OCI-LY7 (cell line): ENCODE results near the gene CACNA1D. TPM values are rescaled to one million over a fixed set of nuclear protein-coding genes. Genes with fewer than 3 reads are reported as not detected.

Source experiments
- BruUV-seq: library from RNA; stranded (reverse); fragments of 400-500 nt; replicated peaks from 2 replicates; lab custom pipeline; 2021; lab: Mats Ljungman, UMichigan
- CTCF ChIA-PET: fragments of 300-600 bp; sonication (Branson Sonifier 250); formaldehyde crosslinking; loops from one replicate; lab custom pipeline; 2022; ENCODE audit warnings: antibody characterized with exemption; ENCODE audit not compliant: unreplicated experiment; lab: Charles Lee
- POLR2A ChIA-PET: fragments of 300-600 bp; sonication (Branson Sonifier 250); formaldehyde crosslinking; loops from one replicate; lab custom pipeline; 2022; ENCODE audit warnings: antibody characterized with exemption; lab: Charles Lee
- DNase-seq: peaks from one replicate; pipeline ENCODE4 v3.0.0-alpha.2; 2015; ENCODE audit warnings: low spot score
- H2AFZ ChIP-seq: fragments of 200-600 bp; sonication (generic), shearing (Covaris generic); 2 replicates; pipeline ENCODE4 v1.6.1; 2014; ENCODE audit warnings: mild to moderate bottlenecking, antibody characterized with exemption, low read length, moderate library complexity
- H3K27ac ChIP-seq: fragments of 200-600 bp; sonication (generic); 2 replicates; pipeline ENCODE4 v1.5.1; 2014; ENCODE audit warnings: mixed run types, low read depth, mild to moderate bottlenecking, moderate library complexity, low read length, inconsistent platforms; ENCODE audit not compliant: poor library complexity, severe bottlenecking
- H3K36me3 ChIP-seq: fragments of 200-600 bp; sonication (generic); 2 replicates; pipeline ENCODE4 v1.6.1; 2014; ENCODE audit warnings: mild to moderate bottlenecking, antibody characterized with exemption, low read length, moderate library complexity, mixed read lengths; ENCODE audit not compliant: insufficient read depth
- H3K4me1 ChIP-seq: fragments of 200-600 bp; sonication (generic); 2 replicates; pipeline ENCODE4 v1.5.1; 2014; ENCODE audit warnings: mild to moderate bottlenecking, low read length; ENCODE audit not compliant: insufficient read depth, poor library complexity, severe bottlenecking
- H3K4me2 ChIP-seq: fragments of 200-600 bp; sonication (generic); 2 replicates; pipeline ENCODE4 v1.6.1; 2014; ENCODE audit warnings: mild to moderate bottlenecking, low read length
- H3K4me3 ChIP-seq: fragments of 200-600 bp; sonication (generic); 2 replicates; pipeline ENCODE4 v1.5.1; 2014; ENCODE audit warnings: mild to moderate bottlenecking, low read depth, low read length; ENCODE audit not compliant: poor library complexity, severe bottlenecking
- H3K79me2 ChIP-seq: fragments of 200-600 bp; sonication (generic); 2 replicates; pipeline ENCODE4 v1.6.1; 2016; ENCODE audit warnings: low read depth, mild to moderate bottlenecking, low read length, moderate library complexity, mixed read lengths; ENCODE audit not compliant: insufficient read depth
- H3K9me2 ChIP-seq: fragments of 200-600 bp; sonication (generic); 2 replicates; pipeline ENCODE4 v1.6.1; 2016; ENCODE audit warnings: mild to moderate bottlenecking, low read length, mixed read lengths; ENCODE audit not compliant: insufficient read depth
- H3K9me3 ChIP-seq: fragments of 200-600 bp; sonication (generic); 2 replicates; pipeline ENCODE4 v1.6.1; 2014; ENCODE audit warnings: mild to moderate bottlenecking, mixed run types, low read length, mixed read lengths
- H4K20me1 ChIP-seq: fragments of 200-600 bp; sonication (generic); 2 replicates; pipeline ENCODE4 v1.6.1; 2014; ENCODE audit warnings: mild to moderate bottlenecking, antibody characterized with exemption, low read length, moderate library complexity, mixed read lengths; ENCODE audit not compliant: insufficient read depth
- EZH2phosphoT487 ChIP-seq: fragments of 200-600 bp; sonication (generic); IDR thresholded peaks from 2 replicates; pipeline ENCODE4 v1.6.1; 2018; ENCODE audit warnings: low read depth, borderline replicate concordance, mild to moderate bottlenecking, mixed run types, antibody characterized with exemption, low read length, moderate library complexity, mixed read lengths
- intact Hi-C: fragments of 100-400 bp; cut with micrococcal nuclease; formaldehyde crosslinking; loops from one replicate; pipeline ENCODE4 v1.10.0; 2022; ENCODE audit not compliant: unreplicated experiment
- total RNA-seq, 2 experiments: library from RNA; depleted of rRNA in 1 of 2; stranded (reverse); fragments of >200 nt in 1 of 2; shearing (Covaris generic) in 1 of 2; gene quantifications; 2 replicates each; pipeline ENCODE4 v1.2.3, GENCODE V29; 2014 to 2022
- TF ChIP-seq, protein P1 (sequence below): fragments of 200-600 bp; sonication (generic); conservative IDR thresholded peaks from 2 replicates; pipeline ENCODE4 v1.5.1; 2014; ENCODE audit warnings: mild to moderate bottlenecking, antibody characterized with exemption, low read length, moderate library complexity, mixed read lengths

CACNA1D gene
- total RNA-seq, 2 experiments from 2014 or later, result 0.42 TPM; not detected in 1

- no peak for TF ChIP-seq EZH2phosphoT487
- TF ChIP-seq, protein P1, sequence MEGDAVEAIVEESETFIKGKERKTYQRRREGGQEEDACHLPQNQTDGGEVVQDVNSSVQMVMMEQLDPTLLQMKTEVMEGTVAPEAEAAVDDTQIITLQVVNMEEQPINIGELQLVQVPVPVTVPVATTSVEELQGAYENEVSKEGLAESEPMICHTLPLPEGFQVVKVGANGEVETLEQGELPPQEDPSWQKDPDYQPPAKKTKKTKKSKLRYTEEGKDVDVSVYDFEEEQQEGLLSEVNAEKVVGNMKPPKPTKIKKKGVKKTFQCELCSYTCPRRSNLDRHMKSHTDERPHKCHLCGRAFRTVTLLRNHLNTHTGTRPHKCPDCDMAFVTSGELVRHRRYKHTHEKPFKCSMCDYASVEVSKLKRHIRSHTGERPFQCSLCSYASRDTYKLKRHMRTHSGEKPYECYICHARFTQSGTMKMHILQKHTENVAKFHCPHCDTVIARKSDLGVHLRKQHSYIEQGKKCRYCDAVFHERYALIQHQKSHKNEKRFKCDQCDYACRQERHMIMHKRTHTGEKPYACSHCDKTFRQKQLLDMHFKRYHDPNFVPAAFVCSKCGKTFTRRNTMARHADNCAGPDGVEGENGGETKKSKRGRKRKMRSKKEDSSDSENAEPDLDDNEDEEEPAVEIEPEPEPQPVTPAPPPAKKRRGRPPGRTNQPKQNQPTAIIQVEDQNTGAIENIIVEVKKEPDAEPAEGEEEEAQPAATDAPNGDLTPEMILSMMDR, result no peak
- intact Hi-C loops, result no loop called here
- H3K4me1 ChIP-seq, result no peaks in the 10 kb centered on the region
- no peaks in the 10 kb centered on the region for H3K9me2 ChIP-seq
- no peak overlapping the region for H3K27ac ChIP-seq
- no peaks in the 10 kb centered on the region for H3K79me2 ChIP-seq
- POLR2A ChIA-PET, result no interaction called here
- no peak for DNase-seq
- H2AFZ ChIP-seq, result no peak overlapping the region
- no peaks in the 10 kb centered on the region for H3K9me3 ChIP-seq
- H3K4me3 ChIP-seq, result no peak overlapping the region
- H3K4me2 ChIP-seq, result no peak overlapping the region
- CTCF ChIA-PET, result no interaction called here
- H3K36me3 ChIP-seq, result no peaks in the 10 kb centered on the region
- no TSS peak for BruUV-seq
- no peaks in the 10 kb centered on the region for H4K20me1 ChIP-seq
Measured at GRCh38 chr3:53544357-53544756, 49.9 kb downstream of the CACNA1D start.

GRCh38 chr3:53545310-53545995 is 51.0 kb downstream of the CACNA1D start:
- no peaks in the 10 kb centered on the region for H3K9me3 ChIP-seq
- H4K20me1 ChIP-seq, result no peaks in the 10 kb centered on the region
- no TSS peak for BruUV-seq
- no peak overlapping the region for H3K4me3 ChIP-seq
- ChIA-PET CTCF (no interaction called here), POLR2A (no interaction called here)
- H3K27ac ChIP-seq, result no peak overlapping the region
- DNase-seq, result no peak
- no peak for TF ChIP-seq EZH2phosphoT487
- TF ChIP-seq, protein P1, result no peak
- no peaks in the 10 kb centered on the region for H3K4me1 ChIP-seq
- no peaks in the 10 kb centered on the region for H3K36me3 ChIP-seq
- H3K4me2 ChIP-seq, result no peak overlapping the region
- no peak overlapping the region for H2AFZ ChIP-seq
- H3K79me2 ChIP-seq, result no peaks in the 10 kb centered on the region
- no peaks in the 10 kb centered on the region for H3K9me2 ChIP-seq
- intact Hi-C loops, result no loop called here

- no peak for TF ChIP-seq EZH2phosphoT487
- TF ChIP-seq, protein P1, result no peak
- no peak overlapping the region for H2AFZ ChIP-seq
- no peak for DNase-seq
- no peaks in the 10 kb centered on the region for H3K9me3 ChIP-seq
- H3K4me3 ChIP-seq, result no peak overlapping the region
- intact Hi-C loops, result no loop called here
- no peaks in the 10 kb centered on the region for H3K36me3 ChIP-seq
- no peaks in the 10 kb centered on the region for H4K20me1 ChIP-seq
- no peaks in the 10 kb centered on the region for H3K9me2 ChIP-seq
- H3K27ac ChIP-seq, result no peak overlapping the region
- BruUV-seq, result no TSS peak
- no peak overlapping the region for H3K4me2 ChIP-seq
- ChIA-PET POLR2A (interaction anchor here (0.6 kb wide), 1 partner anchor 21 kb away, joined by 4 read pairs; no protein-coding TSS in a partner anchor), CTCF (no interaction called here)
- no peaks in the 10 kb centered on the region for H3K79me2 ChIP-seq
- H3K4me1 ChIP-seq, result no peaks in the 10 kb centered on the region
Measured at GRCh38 chr3:53545996-53546359, 51.6 kb downstream of the CACNA1D start.
